ENCODE measurements around the gene ENOPH1. TPM values are rescaled to one million over a fixed set of nuclear protein-coding genes. Genes with fewer than 3 reads are reported as not detected.

Gene ENOPH1
- total RNA-seq, 1 donor from 2014 or later, result 89.7 TPM

Small RNA genes lying within 50 kb of the gene (small RNA-seq; reads per million reads assigned to genes)
- not detected for gene RF00150

Other genes with a start within 250 kb of the ENOPH1 start
- 56.0 TPM for gene HNRNPD, start 56.6 kb upstream of the ENOPH1 start, total RNA-seq
- gene HNRNPDL, start 128 bp upstream of the ENOPH1 start, total RNA-seq, result 347 TPM
- gene TMEM150C, start 131.4 kb downstream of the ENOPH1 start, total RNA-seq, result 90.0 TPM